NCI-H1436 treated with DMSO at 0.1 percent for 48 hours (cell line): Measurements from ENCODE around the gene COX6A1.
"Not testable (repeated sequence)": the region's sequence is repeated elsewhere in the genome, so short reads cannot be mapped to it uniquely, and the experiment has no call there.

Source experiments
- DNase-seq: peaks from one replicate; lab custom pipeline; 2025; lab: John Stamatoyannopoulos, UW

Gene COX6A1

GRCh38 chr12:120428597-120429229 is 9.2 kb upstream of the COX6A1 start:
- DNase-seq: no peak

GRCh38 chr12:120429368-120429767 is 8.5 kb upstream of the COX6A1 start:
- DNase-seq: no peak

DNA sequence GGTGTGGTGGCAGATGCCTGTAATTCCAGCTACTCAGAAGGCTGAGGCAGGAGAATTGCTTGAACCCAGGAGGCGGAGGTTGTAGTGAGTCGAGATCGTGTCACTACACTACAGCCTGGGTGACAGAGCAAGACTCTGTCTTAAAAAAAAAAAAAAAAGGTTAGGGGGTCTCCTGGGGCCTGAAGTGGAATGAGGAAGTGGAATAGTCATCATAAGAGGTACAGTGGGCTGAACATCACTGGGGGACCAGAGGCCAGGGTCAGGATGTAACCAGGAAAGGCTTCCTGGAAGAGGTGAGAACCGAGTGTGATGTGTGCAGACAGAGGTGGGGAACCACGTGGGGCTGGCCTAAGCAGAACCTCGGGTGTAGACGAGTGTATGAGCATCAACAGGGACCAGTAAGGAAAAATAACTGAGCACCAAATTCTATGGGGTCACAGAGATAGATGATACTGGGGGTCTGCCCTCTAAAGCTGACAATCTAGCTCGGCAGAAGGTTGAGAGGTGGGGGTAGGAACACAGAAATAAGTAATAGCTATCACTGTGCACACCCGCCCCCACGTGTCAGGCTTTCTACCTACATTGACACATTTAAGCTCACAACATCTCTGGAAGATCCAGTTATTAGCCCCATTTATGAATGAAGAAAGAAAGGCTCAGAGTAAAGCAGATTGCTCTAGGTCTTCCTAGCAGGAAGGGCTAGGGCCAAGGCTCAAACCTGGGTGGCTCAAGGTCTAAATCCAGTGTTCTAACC is 5.0 kb upstream of the COX6A1 start:
- no peak for DNase-seq

- DNase-seq: no peak
Measured at GRCh38 chr12:120438495-120439198, 734 bp downstream of the COX6A1 start.

GRCh38 chr12:120439646-120440247 is 1.8 kb downstream of the COX6A1 start:
- DNase-seq: no peak

DNA sequence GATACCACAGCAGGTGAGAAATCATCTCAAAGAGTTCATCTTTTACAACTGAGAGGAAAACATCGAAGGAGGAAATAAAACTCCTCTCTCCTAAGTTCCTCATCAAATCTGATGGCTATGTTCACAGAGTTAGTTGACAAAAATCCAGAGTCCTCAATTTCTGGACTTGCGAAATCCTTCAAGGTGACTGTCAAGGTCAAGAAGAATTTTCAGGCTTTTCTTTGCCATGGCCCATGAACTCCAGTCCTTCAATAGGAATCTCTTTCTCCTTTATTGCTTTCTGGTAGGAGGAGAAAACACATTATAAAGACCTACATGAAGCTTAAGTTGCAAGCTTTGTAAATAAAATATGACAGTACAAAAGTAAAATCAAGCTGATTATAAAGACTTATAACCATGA is 6.8 kb downstream of the COX6A1 start:
- DNase-seq: no peak

DNA sequence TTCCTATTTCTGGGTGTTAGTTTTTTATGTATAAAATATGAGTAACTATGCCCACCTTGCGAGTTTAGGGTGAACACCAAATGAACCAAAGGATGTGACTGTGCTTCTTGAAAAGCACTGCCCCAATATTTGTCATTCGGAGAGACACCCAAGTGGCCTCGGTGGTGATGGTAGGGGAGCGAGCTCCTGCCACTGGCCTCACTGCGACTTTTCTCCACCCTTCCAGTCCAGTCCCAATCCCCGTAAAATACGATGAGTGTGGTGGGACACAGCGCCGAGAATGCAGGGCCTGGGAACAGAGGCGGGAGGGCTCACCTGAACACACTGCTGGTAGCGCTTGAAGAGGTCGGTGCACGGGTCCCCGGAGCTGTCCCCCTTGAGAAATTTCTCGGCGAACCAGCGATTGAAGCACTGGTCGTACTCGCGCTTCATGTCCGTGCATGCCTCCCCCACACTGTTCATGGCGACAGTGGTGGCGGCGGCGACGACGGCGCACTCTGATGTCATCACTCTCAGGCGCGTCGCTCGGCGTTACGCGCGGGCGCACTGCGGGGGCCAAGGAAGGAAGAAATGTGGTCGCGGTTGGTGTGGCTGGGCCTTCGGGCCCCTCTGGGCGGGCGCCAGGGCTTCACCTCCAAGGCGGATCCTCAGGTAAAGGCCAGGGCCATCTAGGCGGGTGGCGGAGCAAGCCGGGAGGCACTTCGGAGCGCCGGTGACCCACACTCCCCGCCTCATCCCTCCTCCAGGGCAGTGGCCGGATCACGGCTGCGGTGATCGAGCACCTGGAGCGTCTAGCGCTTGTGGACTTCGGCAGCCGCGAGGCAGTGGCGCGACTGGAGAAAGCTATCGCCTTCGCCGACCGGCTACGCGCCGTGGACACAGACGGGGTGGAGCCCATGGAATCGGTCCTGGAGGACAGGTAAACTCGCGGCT is 8.3 kb downstream of the COX6A1 start, which contains the start of the genes GATC and TRIAP1:
Gene GATC, plus strand, starts transcription at position 534 of the 933 bp plus-strand sequence. Its CDS starts 37 bp downstream, at position 571.
Gene TRIAP1, minus strand, starts transcription at position 474 of the 933 bp plus-strand sequence. Its CDS starts 12 bp downstream, at position 462.
- peak; percentile 32 for DNase-seq

DNA sequence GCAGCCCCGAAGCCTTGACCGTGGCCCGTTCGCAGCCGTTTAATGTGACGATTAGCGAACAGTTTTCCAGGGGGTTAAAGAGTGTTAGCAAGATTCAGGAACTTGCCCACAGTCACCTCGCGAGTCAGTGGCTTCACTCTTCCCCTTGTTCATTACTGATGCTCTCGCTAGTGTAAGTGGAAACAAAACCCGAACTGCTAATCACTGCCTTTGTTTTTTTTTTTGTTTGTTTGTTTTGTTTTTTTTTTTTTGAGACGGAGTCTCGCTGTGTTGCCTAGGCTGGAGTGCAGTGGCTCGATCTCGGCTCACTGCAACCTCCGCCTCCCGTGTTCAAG is 8.9 kb downstream of the COX6A1 start:
- DNase-seq: not testable (repeated sequence)

DNA sequence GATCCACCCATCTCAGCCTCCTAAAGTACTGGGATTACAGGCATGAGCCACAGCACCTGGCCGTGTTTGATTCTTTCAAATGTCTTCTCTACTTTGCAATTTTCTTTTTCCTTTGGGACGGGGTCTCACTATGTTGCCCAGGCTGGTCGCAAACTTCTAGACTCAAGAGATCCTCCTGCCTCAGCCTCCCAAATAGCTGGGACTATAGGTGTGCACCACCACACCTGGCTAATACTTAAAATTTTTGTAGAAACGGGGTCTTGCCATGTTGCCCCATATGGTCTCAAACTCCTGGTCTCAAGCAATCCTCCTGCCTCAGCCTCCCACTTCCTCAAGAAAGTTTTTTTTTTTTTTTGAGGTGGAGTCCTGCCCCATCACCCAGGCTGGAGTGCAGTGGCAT is 10.1 kb downstream of the COX6A1 start:
- no peak for DNase-seq

DNA sequence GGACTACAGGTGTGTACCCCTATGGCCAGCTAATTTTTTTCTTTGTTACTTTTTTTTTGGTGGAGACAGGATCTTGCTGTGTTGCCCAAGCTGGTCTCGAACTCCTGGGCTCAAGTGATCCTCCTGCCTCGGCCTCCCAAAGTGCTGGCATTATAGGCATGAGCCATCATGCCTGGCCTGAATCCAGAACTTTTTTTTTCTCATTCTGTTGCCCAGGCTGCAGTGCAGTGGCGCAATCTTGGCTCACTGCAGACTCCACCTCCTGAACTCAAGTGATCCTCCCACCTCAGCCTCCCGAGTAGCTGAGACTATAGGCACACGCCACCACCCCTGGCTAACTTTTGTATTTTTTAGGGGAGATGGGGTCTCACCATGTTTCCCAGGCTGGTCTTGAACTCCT is 14.6 kb downstream of the COX6A1 start:
- not testable (repeated sequence) for DNase-seq

DNA sequence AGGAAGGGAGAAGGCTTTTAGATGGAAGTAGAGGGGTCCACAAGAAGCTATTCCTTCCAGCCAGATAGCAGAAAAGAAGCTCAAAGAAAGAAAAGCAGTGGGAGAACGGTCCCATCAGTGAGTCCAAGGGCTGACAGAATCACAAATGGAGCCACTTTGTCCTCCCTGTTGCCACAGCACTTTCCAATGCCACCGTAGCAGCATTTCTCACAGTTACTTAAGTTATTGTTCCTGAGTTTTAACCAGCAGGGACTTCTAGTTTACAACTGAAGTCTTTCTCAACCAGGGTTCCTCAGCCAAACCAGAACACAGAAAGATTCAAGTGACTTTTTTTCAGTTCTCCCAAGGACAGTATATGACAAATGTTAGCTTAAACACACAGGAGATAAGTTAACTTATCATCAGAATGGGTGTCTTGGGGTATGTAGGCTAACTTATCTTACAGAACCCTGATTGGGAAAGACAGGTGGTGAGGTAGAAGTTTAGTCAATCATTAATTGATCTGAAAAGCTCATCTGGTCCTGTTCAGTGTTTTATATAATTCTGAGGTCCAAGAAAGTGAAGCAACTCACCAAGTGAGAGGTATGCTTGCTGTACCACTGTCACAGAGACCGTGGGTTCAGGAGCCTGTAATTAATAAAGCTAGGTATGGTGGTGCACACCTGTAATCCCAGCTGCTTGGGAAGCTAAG is 15.3 kb downstream of the COX6A1 start:
- DNase-seq: no peak

GRCh38 chr12:120453977-120454376 is 16.1 kb downstream of the COX6A1 start:
- no peak for DNase-seq

- DNase-seq: no peak
Measured at GRCh38 chr12:120455302-120455701, 17.4 kb downstream of the COX6A1 start.

- no peak for DNase-seq
Measured at GRCh38 chr12:120457133-120457532, 19.2 kb downstream of the COX6A1 start.

- no peak for DNase-seq
Measured at GRCh38 chr12:120460157-120460556, 22.2 kb downstream of the COX6A1 start.

DNA sequence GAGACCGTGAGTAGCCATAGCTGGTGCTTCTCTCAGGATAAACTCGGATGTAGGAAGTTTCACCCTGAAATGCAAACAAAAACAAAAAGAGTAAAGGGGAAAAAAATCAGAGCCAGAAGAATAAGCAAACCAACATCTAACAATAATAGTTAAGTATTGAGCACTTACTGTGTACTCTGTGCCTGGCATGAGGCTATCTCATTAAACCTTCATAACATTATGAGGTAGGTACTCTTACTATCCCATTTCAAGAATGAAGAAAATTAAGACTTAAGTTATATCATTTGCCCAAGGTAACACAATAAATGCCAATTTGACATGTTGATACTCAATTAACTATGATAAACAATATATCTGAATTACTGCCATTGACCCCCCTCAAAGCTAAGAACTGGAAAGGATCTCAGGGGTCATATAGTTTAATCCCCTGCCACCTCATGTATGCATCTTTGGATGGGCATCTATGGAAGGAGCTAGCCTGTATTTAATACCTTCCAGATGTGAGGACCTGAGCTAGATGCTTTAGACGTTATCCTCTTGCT is 24.3 kb downstream of the COX6A1 start:
- no peak for DNase-seq

GRCh38 chr12:120463712-120464111 is 25.8 kb downstream of the COX6A1 start:
- DNase-seq: no peak

GRCh38 chr12:120465756-120466155 is 27.8 kb downstream of the COX6A1 start:
- no peak for DNase-seq

DNA sequence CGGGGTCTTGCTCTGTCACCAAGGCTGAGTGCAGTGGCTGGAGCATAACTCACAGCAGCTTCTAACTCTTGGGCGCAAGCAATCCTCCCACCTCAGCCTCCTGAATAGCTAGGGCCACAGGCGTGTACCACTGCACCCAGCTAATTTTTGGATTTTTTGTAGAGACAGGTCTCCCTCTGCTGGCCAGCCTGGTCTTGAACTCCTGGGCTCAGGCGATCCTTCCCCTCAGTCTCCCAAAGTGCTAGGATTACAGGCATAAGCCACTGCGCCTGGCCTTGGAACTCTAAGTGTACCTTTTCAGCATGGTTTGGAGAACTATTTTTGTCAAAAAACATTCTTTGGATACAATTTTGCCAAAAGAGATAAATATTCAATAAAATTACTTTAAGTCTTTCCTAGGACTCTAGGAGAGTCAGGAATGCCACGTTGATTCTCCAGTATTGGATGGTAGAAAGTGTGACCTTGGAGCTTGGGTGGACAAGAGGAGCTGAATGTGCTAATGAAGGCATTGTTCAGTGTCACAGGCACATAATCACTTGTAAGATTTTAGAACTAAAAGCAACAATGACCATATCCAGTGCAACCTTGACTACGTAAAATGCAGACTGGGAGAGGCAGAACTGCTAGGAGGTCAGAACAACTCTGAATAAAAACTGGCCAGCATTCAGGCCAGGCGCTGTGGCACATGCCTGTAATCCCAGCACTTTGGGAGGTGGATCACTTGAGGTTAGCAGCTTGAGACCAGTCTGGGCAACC is 28.8 kb downstream of the COX6A1 start:
- DNase-seq: no peak

DNA sequence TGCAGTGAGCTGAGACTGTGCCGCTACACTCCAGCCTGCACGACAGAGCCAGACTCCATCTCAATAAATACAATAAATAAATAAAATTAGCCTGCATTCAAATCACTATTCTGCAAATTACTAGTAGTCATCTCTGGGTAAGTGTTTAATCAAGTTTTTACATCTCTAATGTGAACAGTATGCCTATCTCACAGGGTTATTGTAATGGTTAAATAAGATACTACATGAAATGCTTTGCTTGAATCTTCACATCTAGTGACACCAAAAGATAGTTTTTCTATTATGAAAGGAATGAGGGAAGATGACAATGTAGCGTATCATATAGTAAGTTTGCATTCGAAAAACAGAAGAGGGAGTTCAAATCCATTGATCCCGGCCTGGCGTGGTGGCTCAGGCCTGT is 29.5 kb downstream of the COX6A1 start:
- no peak for DNase-seq
